Muscle of leg (tissue), 11 donors: ENCODE results near the gene ZNF367. TPM values are rescaled to one million over a fixed set of nuclear protein-coding genes. Genes with fewer than 3 reads are reported as not detected.

ENCODE experiments used
- DNase-seq: peaks from one replicate; pipeline ENCODE4 v3.0.0; 2013
- H3K27ac ChIP-seq: one replicate; pipeline ENCODE4 v1.5.1; 2013; ENCODE audit warnings: mild to moderate bottlenecking, low read length, control low read depth
- H3K27me3 ChIP-seq: one replicate; pipeline ENCODE4 v1.6.1; 2013; ENCODE audit warnings: low read length; ENCODE audit not compliant: control insufficient read depth, insufficient read depth
- H3K36me3 ChIP-seq: one replicate; pipeline ENCODE4 v1.6.1; 2013; ENCODE audit warnings: low read length; ENCODE audit not compliant: control insufficient read depth, insufficient read depth
- H3K4me1 ChIP-seq: one replicate; pipeline ENCODE4 v1.6.1; 2013; ENCODE audit warnings: low read length; ENCODE audit not compliant: control insufficient read depth, insufficient read depth
- H3K4me3 ChIP-seq: one replicate; pipeline ENCODE4 v1.5.1; 2013; ENCODE audit warnings: low read length, control low read depth
- H3K9me3 ChIP-seq: replicated peaks from 2 replicates; pipeline ENCODE4 v1.6.1; 2013; ENCODE audit warnings: low read depth, low read length; ENCODE audit not compliant: control insufficient read depth
- WGBS: methylation state at CpG from one replicate; pipeline ENCODE4 v1.1.5; 2013; ENCODE audit warnings: missing lambda C conversion rate; ENCODE audit not compliant: insufficient coverage; 5-methylcytosine and 5-hydroxymethylcytosine counted together
- polyA plus RNA-seq, 8 donors: library from polyadenylated mRNA; unstranded; fragments of 120-200 nt; gene quantifications; one replicate each; pipeline versions ENCODE4 v1.2.1 to v1.2.3, GENCODE V29; 2013; ENCODE audit warnings: inconsistent platforms in 1 of 8, low replicate concordance in 1 of 8; ENCODE audit not compliant: insufficient read length in 8 of 8, insufficient read depth in 1 of 8
- total RNA-seq: library from RNA; stranded (reverse); fragments of 120-200 nt; gene quantifications from one replicate; pipeline ENCODE4 v1.2.4, GENCODE V29; 2013

ZNF367 gene
- total and polyA plus RNA-seq, 9 donors, result 5.8 to 9.8 (median 7.5) TPM

GRCh38 chr9:96440671-96441199 is 22.6 kb upstream of the ZNF367 start:
- H3K9me3 ChIP-seq, result no peaks in the 10 kb centered on the region
- 71% methylated on average over 1 of the region's 5 CpGs for WGBS
- H3K36me3 ChIP-seq, result no peaks in the 10 kb centered on the region
- no peaks in the 10 kb centered on the region for H3K27me3 ChIP-seq
- no peaks in the 10 kb centered on the region for H3K4me1 ChIP-seq
- H3K27ac ChIP-seq, result no peak overlapping the region
- no peak for DNase-seq
- H3K4me3 ChIP-seq, result no peak overlapping the region

GRCh38 chr9:96437454-96437853 is 19.3 kb upstream of the ZNF367 start:
- Histone ChIP-seq H3K4me3 (no peak overlapping the region), H3K36me3 (no peaks in the 10 kb centered on the region), H3K27me3 (no peaks in the 10 kb centered on the region), H3K4me1 (no peaks in the 10 kb centered on the region), H3K9me3 (no peaks in the 10 kb centered on the region), H3K27ac (no peak overlapping the region)
- WGBS, result 86% methylated on average over 6 of the region's 7 CpGs
- no peak for DNase-seq

- Histone ChIP-seq H3K27ac (no peak overlapping the region), H3K9me3 (no peaks in the 10 kb centered on the region), H3K27me3 (no peaks in the 10 kb centered on the region), H3K36me3 (no peaks in the 10 kb centered on the region), H3K4me1 (no peaks in the 10 kb centered on the region), H3K4me3 (no peak overlapping the region)
- 70% methylated on average over 10 of the region's 15 CpGs for WGBS
- no peak for DNase-seq
Observed at GRCh38 chr9:96436456-96437126, 18.4 kb upstream of the ZNF367 start.

- Histone ChIP-seq H3K9me3 (no peaks in the 10 kb centered on the region), H3K36me3 (no peaks in the 10 kb centered on the region), H3K4me1 (no peaks in the 10 kb centered on the region), H3K27ac (no peak overlapping the region), H3K4me3 (no peak overlapping the region), H3K27me3 (no peaks in the 10 kb centered on the region)
- no peak for DNase-seq
- 95% methylated on average over 2 of the region's 2 CpGs for WGBS
Observed at GRCh38 chr9:96436063-96436455, 17.9 kb upstream of the ZNF367 start.

- 90% methylated on average over 1 of the region's 4 CpGs for WGBS
- Histone ChIP-seq H3K36me3 (no peaks in the 10 kb centered on the region), H3K4me1 (no peaks in the 10 kb centered on the region), H3K27me3 (no peaks in the 10 kb centered on the region), H3K4me3 (no peak overlapping the region), H3K27ac (no peak overlapping the region), H3K9me3 (no peaks in the 10 kb centered on the region)
- no peak for DNase-seq
Observed at GRCh38 chr9:96435345-96435744, 17.2 kb upstream of the ZNF367 start.

- DNase-seq, result no peak
- H3K27me3 ChIP-seq, result no peaks in the 10 kb centered on the region
- H3K9me3 ChIP-seq, result no peaks in the 10 kb centered on the region
- H3K4me1 ChIP-seq, result no peaks in the 10 kb centered on the region
- H3K4me3 ChIP-seq, result no peak overlapping the region
- no CpG with 5 or more reads among the region's 2 CpGs for WGBS
- no peak overlapping the region for H3K27ac ChIP-seq
- H3K36me3 ChIP-seq, result no peaks in the 10 kb centered on the region
Observed at GRCh38 chr9:96430377-96430776, 12.2 kb upstream of the ZNF367 start.

- no peak for DNase-seq
Observed at GRCh38 chr9:96429732-96430131, 11.6 kb upstream of the ZNF367 start.

GRCh38 chr9:96425500-96426169 is 7.5 kb upstream of the ZNF367 start:
- Histone ChIP-seq H3K9me3 (no peaks in the 10 kb centered on the region), H3K36me3 (no peaks in the 10 kb centered on the region), H3K4me3 (no peak overlapping the region), H3K27me3 (no peaks in the 10 kb centered on the region), H3K27ac (no peak overlapping the region), H3K4me1 (peaks cover 5% of the 10 kb centered on the region)
- DNase-seq, result no peak
- no CpG with 5 or more reads among the region's 4 CpGs for WGBS

More at GRCh38 chr9:96429732-96430131, 11.6 kb upstream of the ZNF367 start:
- Histone ChIP-seq H3K4me1 (no peaks in the 10 kb centered on the region), H3K36me3 (no peaks in the 10 kb centered on the region), H3K4me3 (no peak overlapping the region), H3K9me3 (no peaks in the 10 kb centered on the region), H3K27me3 (no peaks in the 10 kb centered on the region), H3K27ac (no peak overlapping the region)

GRCh38 chr9:96423985-96424336 is 5.8 kb upstream of the ZNF367 start:
- Histone ChIP-seq H3K36me3 (no peaks in the 10 kb centered on the region), H3K27ac (no peak overlapping the region), H3K9me3 (no peaks in the 10 kb centered on the region), H3K4me1 (peaks cover 9% of the 10 kb centered on the region), H3K27me3 (no peaks in the 10 kb centered on the region), H3K4me3 (no peak overlapping the region)
- DNase-seq, result no peak
- WGBS, result no CpG with 5 or more reads among the region's 6 CpGs

- Histone ChIP-seq H3K27ac (no peak overlapping the region), H3K9me3 (no peaks in the 10 kb centered on the region), H3K27me3 (no peaks in the 10 kb centered on the region), H3K4me1 (peaks cover 9% of the 10 kb centered on the region), H3K4me3 (no peak overlapping the region), H3K36me3 (no peaks in the 10 kb centered on the region)
- 61% methylated on average over 7 of the region's 8 CpGs for WGBS
- DNase-seq, result no peak
Observed at GRCh38 chr9:96423322-96423984, 5.3 kb upstream of the ZNF367 start.
